Astrocyte of the spinal cord (primary cell): ENCODE data around the gene TRIM27.
"Not testable (repeated sequence)": the region's sequence is repeated elsewhere in the genome, so short reads cannot be mapped to it uniquely, and the experiment has no call there.

Experiments
- DNase-seq: peaks from one replicate; pipeline ENCODE4 v3.0.0; 2011; ENCODE audit warnings: low read depth, low spot score
- H3K4me3 ChIP-seq: 2 replicates; pipeline ENCODE4 v1.5.1; 2011; ENCODE audit warnings: low read depth, mild to moderate bottlenecking, low read length, moderate library complexity
- CTCF ChIP-seq: IDR thresholded peaks from 2 replicates; pipeline ENCODE4 v1.5.1; 2012; ENCODE audit warnings: low read depth, mild to moderate bottlenecking, low read length, inconsistent platforms
- in situ Hi-C: cut with HindIII; loops from 2 replicates; pipeline ENCODE4 v1.10.0; 2017; ENCODE audit warnings: low sequenced_read_pairs

TRIM27 gene

GRCh38 chr6:28884423-28885131, 39.2 kb downstream of the TRIM27 start:
- TF ChIP-seq CTCF: no peak
- no peak overlapping the region for H3K4me3 ChIP-seq
- in situ Hi-C loops: no loop called here
- no peak for DNase-seq

- H3K4me3 ChIP-seq: peak overlapping the region; percentile 66
- peak; percentile 76 for DNase-seq
- TF ChIP-seq CTCF: no peak
- in situ Hi-C loops: no loop called here
Measured at GRCh38 chr6:28880894-28881780, 42.6 kb downstream of the TRIM27 start.

GRCh38 chr6:28880519-28880893, 43.3 kb downstream of the TRIM27 start:
- in situ Hi-C loops: no loop called here

GRCh38 chr6:28876710-28877109, 47.1 kb downstream of the TRIM27 start:
- no peak for DNase-seq
- in situ Hi-C loops: no loop called here
- no peak overlapping the region for H3K4me3 ChIP-seq
- TF ChIP-seq CTCF: no peak

More at GRCh38 chr6:28880519-28880893, 43.3 kb downstream of the TRIM27 start:
- TF ChIP-seq CTCF: no peak
- no peak for DNase-seq
- H3K4me3 ChIP-seq: peak overlapping the region; percentile 66

GRCh38 chr6:28875191-28875747, 48.5 kb downstream of the TRIM27 start:
- in situ Hi-C loops: no loop called here

GRCh38 chr6:28872157-28872817, 51.5 kb downstream of the TRIM27 start:
- H3K4me3 ChIP-seq, in situ Hi-C loops: not testable (repeated sequence)

More at GRCh38 chr6:28875191-28875747, 48.5 kb downstream of the TRIM27 start:
- TF ChIP-seq CTCF: no peak
- no peak overlapping the region for H3K4me3 ChIP-seq
- DNase-seq: no peak

More at GRCh38 chr6:28872157-28872817, 51.5 kb downstream of the TRIM27 start:
- not testable (repeated sequence) for DNase-seq
